Right renal cortex interstitium (tissue), 3 donors: Measurements from ENCODE around the gene CCDC12. TPM values are rescaled to one million over a fixed set of nuclear protein-coding genes. Genes with fewer than 3 reads are reported as not detected.

Source experiments
- DNase-seq, 3 donors: peaks; one replicate each; pipeline ENCODE4 v3.0.0-alpha.2; 2013; ENCODE audit warnings: low read depth in 3 of 3, low spot score in 2 of 3
- polyA plus RNA-seq, 3 donors: library from polyadenylated mRNA; unstranded; fragments of 120-200 nt; gene quantifications; one replicate each; pipeline ENCODE4 v1.2.1, GENCODE V29; 2013; ENCODE audit not compliant: insufficient read length in 3 of 3

Gene CCDC12
- polyA plus RNA-seq, 3 donors, result 48.4 to 56.9 (median 55.7) TPM

- DNase-seq, result no peak
These were observed 94.0 kb downstream of the CCDC12 start for GRCh38 chr3:46882377-46883053.

DNA sequence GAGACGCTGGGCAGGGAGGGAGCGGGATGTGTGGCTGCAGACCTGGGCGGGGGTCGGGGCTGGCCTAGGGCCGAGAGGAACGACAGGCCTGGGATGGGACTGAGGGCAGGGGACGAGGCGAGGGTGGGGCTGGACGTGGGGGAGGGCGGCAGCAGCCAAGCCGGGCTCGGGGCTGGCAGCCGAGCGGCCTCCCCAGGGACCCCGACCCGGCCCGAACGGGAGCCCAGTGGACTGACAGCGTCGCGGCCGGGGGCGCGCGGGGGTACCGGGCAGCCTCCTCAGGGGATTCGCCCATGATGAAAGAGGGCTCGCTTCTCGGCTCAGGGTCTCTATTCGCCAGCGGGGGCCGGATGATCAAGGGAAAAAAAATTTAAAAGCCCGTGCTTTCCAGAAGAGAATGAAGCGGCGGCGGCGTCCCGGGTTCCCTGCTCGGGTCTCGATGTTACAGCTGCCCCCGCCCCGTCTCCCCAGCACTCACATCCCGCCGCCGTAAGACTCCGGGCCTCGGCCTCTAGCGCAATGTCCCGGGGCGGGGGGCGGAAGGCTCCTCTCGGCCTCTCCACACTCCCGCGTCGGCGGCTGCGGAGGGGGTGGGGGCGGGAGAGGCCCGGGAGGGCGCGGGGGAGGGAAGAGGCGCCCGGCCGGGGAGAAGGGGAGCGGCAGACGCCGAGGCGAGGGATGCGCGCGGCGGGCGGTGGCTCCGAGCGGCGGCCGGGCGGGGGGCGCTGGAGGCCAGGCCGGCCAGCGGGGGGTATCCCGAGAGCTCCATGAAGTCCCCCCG, 94.8 kb downstream of the CCDC12 start:
- DNase-seq, result no peak

- no peak for DNase-seq
These were observed 95.5 kb downstream of the CCDC12 start for GRCh38 chr3:46880884-46881595.

DNA sequence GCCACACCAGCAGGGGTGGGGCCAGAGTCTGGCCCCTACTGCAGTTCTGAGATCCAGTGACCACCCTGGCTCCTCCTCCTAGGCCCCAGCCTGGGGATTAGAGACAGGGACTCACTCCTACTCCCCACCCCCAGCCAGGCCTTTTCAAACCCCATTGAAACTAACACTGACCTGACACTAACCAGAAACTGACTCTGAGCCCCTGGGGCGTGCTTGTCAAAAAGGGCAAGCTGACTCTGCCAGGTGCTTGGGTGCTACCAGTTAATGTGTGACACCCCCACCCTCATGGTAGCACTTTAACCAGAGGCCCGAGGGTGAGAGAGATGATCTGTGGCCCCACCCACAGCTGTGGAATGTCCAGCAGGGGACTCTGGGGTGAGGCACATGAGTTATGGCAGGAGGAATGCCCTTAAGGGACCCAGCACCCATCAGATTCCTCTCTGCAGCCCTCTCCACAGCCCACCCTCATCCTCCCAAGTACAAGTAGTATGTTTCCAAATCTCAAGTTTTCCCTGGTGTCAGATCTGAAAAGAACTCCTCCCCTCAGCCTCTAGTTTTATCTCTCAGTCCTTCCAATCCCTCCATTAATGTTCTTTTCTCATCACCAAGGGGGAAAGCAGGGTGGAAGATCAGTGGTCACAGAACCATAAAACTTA, 97.6 kb downstream of the CCDC12 start:
- DNase-seq, result no peak

DNA sequence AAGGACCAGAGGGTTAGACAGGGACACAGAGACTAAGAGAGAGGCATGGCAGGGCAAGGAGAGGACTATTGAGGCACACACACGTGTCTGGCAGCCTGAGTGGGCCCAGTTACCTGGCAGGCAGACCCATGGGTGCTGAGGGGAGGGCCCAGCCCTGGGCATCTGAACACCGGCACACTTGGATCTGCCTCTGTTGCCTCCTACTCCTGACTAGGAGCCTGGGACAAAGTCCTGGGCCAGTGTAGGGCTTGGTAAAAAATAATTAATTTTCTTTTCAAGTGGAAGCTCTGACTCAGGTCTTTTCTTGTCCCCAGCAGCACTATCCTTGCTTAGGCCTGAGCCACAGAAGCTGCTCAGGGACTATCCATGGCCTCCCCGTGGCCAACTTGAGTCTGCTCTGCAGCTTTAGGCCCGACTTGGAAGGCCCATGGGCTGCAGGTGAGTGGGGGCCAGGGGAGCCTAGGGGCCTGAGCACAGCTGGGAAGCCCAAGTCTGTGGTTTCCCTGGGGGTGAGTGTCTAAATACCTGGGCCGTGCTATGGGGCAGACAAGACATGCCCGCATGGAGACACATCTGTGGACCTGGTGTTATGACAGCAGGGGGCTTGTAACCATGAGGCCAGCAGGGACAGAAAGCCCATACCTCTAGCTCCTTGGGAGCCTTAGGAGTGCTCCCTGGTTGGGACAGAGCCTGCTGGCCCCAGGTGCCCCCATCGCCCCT, 99.0 kb downstream of the CCDC12 start, which contains the start of gene PTH1R:
TSS of gene PTH1R (plus strand) at position 316 of the 720 bp plus-strand sequence. CDS start 5,839 bp downstream, outside the sequence.
- DNase-seq, result no peak

GRCh38 chr3:46876313-46877300, 99.9 kb downstream of the CCDC12 start:
- DNase-seq, result no peak

- DNase-seq, result no peak
These were observed 101.0 kb downstream of the CCDC12 start for GRCh38 chr3:46875560-46875959.

DNA sequence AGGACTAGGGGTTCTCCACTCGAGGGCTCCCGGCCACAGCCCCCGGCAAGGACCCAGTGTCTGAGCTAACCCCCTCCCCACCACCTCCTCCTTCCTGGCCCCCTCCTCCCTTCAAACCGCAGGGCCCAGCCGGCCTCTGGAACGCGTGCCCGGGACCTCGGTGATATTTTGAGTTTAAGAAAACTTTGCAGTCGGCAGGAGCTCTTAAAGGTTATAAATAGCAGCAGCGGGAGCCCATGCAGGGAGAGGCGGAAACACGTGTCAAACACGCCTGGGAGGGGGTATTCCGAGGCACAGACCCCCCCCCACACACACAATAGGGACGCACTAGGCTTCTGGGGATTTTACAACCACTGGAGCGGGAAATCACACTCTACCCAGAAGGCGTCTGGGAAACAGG, 102.1 kb downstream of the CCDC12 start:
- no peak for DNase-seq

DNA sequence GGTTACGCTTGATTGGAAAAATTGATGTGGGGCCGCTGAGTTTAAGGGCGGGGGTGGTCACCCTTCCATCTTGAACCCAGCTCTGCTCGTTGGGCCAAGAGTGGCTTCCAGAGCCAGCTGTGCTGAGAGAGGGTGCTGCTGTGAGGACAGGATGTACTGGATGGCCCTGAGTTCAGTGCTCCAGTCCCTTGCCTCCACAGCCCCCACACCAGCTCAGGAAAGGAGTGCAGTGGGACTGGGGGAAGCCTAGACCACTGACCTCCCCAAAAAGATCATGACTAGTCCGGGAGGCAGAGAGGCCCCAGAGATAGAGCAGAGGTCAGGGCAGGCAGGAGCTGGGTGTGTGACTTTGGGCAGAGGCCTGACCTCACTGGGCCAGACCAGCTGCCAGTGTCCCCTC, 103.0 kb downstream of the CCDC12 start:
- DNase-seq, result no peak

Other genes with a start within 250 kb of the CCDC12 start
- gene MYL3, start 113.3 kb downstream of the CCDC12 start, polyA plus RNA-seq, result 10 to 100 TPM; 21.2 to 23.6 (median 22.2) TPM
- gene PTH1R, start 99.0 kb downstream of the CCDC12 start, polyA plus RNA-seq, result 100 to 1,000 TPM; 144 to 185 (median 179) TPM
- gene NBEAL2, start 2.9 kb upstream of the CCDC12 start, polyA plus RNA-seq, result 10 to 100 TPM; 29.6 to 33.5 (median 30.9) TPM
- gene SETD2, start 187.4 kb upstream of the CCDC12 start, polyA plus RNA-seq, result 10 to 100 TPM; 66.4 to 80.7 (median 74.8) TPM